GM23338 (cell line): ENCODE data around the gene CLCN2. TPM values are rescaled to one million over a fixed set of nuclear protein-coding genes. Genes with fewer than 3 reads are reported as not detected.

Source experiments
- ATAC-seq: fragments of 200-7000 bp; cut with Tn5 transposase; 3 replicates; pipeline ENCODE4 v1.9.1; 2020
- DNase-seq: peaks from one replicate; pipeline ENCODE4 v3.0.0-alpha.2; 2015; ENCODE audit warnings: low spot score
- H2AFZ ChIP-seq: fragments of 200-600 bp; sonication (generic); 2 replicates; pipeline ENCODE4 v1.8.0; 2016; ENCODE audit warnings: antibody characterized with exemption, mild to moderate bottlenecking, moderate library complexity
- H3F3A ChIP-seq: fragments of 200-600 bp; sonication (generic); replicated peaks from 2 replicates; pipeline ENCODE4 v1.8.0; 2017; ENCODE audit warnings: antibody characterized with exemption, mixed run types, low read depth
- H3K27ac ChIP-seq: fragments of 200-600 bp; sonication (generic); 2 replicates; pipeline ENCODE4 v1.6.1; 2016; ENCODE audit warnings: low read depth
- H3K27me3 ChIP-seq: fragments of 200-600 bp; sonication (generic); 2 replicates; pipeline ENCODE4 v1.8.0; 2016; ENCODE audit warnings: mild to moderate bottlenecking, mixed run types, moderate library complexity; ENCODE audit not compliant: insufficient read depth
- H3K36me3 ChIP-seq: fragments of 200-600 bp; sonication (generic); 2 replicates; pipeline ENCODE4 v1.8.0; 2016; ENCODE audit warnings: mild to moderate bottlenecking; ENCODE audit not compliant: insufficient read depth
- H3K4me1 ChIP-seq: fragments of 200-600 bp; sonication (generic); 2 replicates; pipeline ENCODE4 v1.8.0; 2016; ENCODE audit warnings: mild to moderate bottlenecking, moderate library complexity; ENCODE audit not compliant: insufficient read depth
- H3K4me2 ChIP-seq: fragments of 200-600 bp; sonication (generic); 2 replicates; pipeline ENCODE4 v1.7.1; 2017; ENCODE audit warnings: mixed run types
- H3K4me3 ChIP-seq: fragments of 200-600 bp; sonication (generic); 2 replicates; pipeline ENCODE4 v1.6.1; 2016; ENCODE audit warnings: mixed run types
- H3K79me2 ChIP-seq: fragments of 200-600 bp; sonication (generic); replicated peaks from 2 replicates; pipeline ENCODE4 v1.8.0; 2017; ENCODE audit warnings: mild to moderate bottlenecking; ENCODE audit not compliant: insufficient read depth
- H3K9me2 ChIP-seq: fragments of 200-600 bp; sonication (generic); 2 replicates; pipeline ENCODE4 v1.8.0; 2017; ENCODE audit not compliant: insufficient read depth
- H4K20me1 ChIP-seq: fragments of 200-600 bp; sonication (generic); replicated peaks from 2 replicates; pipeline ENCODE4 v1.8.0; 2017; ENCODE audit warnings: mild to moderate bottlenecking; ENCODE audit not compliant: insufficient read depth
- H3K27ac Mint-ChIP-seq: 2 replicates; pipeline ENCODE4 v1.8.0; 2020; ENCODE audit warnings: inconsistent platforms, mild to moderate bottlenecking, moderate library complexity, mixed read lengths
- H3K27me3 Mint-ChIP-seq: 3 replicates; pipeline ENCODE4 v1.8.0; 2022; ENCODE audit warnings: low read depth, mild to moderate bottlenecking, moderate library complexity, mixed read lengths, inconsistent platforms; ENCODE audit not compliant: insufficient read depth, poor library complexity
- H3K36me3 Mint-ChIP-seq: 3 replicates; pipeline ENCODE4 v1.8.0; 2021; ENCODE audit warnings: low read depth, mild to moderate bottlenecking, inconsistent platforms, moderate library complexity, mixed read lengths
- H3K4me1 Mint-ChIP-seq: 3 replicates; pipeline ENCODE4 v1.8.0; 2020; ENCODE audit warnings: mild to moderate bottlenecking, inconsistent platforms, mixed read lengths
- H3K4me3 Mint-ChIP-seq: 3 replicates; pipeline ENCODE4 v1.8.0; 2021; ENCODE audit warnings: moderate library complexity, mild to moderate bottlenecking, inconsistent platforms, mixed read lengths
- H3K9me3 Mint-ChIP-seq: 3 replicates; pipeline ENCODE4 v1.8.0; 2020; ENCODE audit warnings: moderate library complexity, mild to moderate bottlenecking, inconsistent platforms, mixed read lengths
- CREB1 ChIP-seq: fragments of 250-450 bp; sonication (Bioruptor Pico); IDR thresholded peaks from 2 replicates; pipeline ENCODE4 v1.5.0; 2020; ENCODE audit warnings: low read depth, mild to moderate bottlenecking, moderate library complexity
- ETS1 ChIP-seq: IDR thresholded peaks from 2 replicates; pipeline ENCODE4 v1.6.1; 2016; ENCODE audit warnings: antibody characterized with exemption
- EZH2 ChIP-seq: fragments of 200-600 bp; sonication (generic); IDR thresholded peaks from one replicate; pipeline ENCODE4 v1.8.0; 2017; ENCODE audit warnings: antibody characterized with exemption, mild to moderate bottlenecking, low read depth; ENCODE audit not compliant: unreplicated experiment
- EZH2phosphoT487 ChIP-seq: fragments of 200-600 bp; sonication (generic); IDR thresholded peaks from one replicate; pipeline ENCODE4 v1.8.1; 2018; ENCODE audit warnings: antibody characterized with exemption; ENCODE audit not compliant: unreplicated experiment
- JUNB ChIP-seq: IDR thresholded peaks from one replicate; pipeline ENCODE4 v1.6.1; 2016; ENCODE audit warnings: antibody characterized with exemption; ENCODE audit not compliant: unreplicated experiment
- NANOG ChIP-seq: IDR thresholded peaks from 2 replicates; pipeline ENCODE4 v1.6.1; 2016; ENCODE audit warnings: antibody characterized with exemption, borderline replicate concordance
- POLR2AphosphoS5 ChIP-seq: IDR thresholded peaks from 2 replicates; pipeline ENCODE4 v1.6.1; 2016; ENCODE audit warnings: antibody characterized with exemption, low read depth
- REST ChIP-seq: IDR thresholded peaks from one replicate; pipeline ENCODE4 v1.6.1; 2018; ENCODE audit warnings: antibody characterized with exemption; ENCODE audit not compliant: unreplicated experiment
- STAT1 ChIP-seq: IDR thresholded peaks from one replicate; pipeline ENCODE4 v1.6.1; 2016; ENCODE audit warnings: antibody characterized with exemption; ENCODE audit not compliant: unreplicated experiment
- ZNF114 ChIP-seq: fragments of 250-450 bp; sonication (Bioruptor Pico); IDR thresholded peaks from 2 replicates; pipeline ENCODE4 v1.5.0; 2020; ENCODE audit warnings: mild to moderate bottlenecking, moderate library complexity
- ZNF331 ChIP-seq: fragments of 250-450 bp; sonication (Bioruptor Pico); IDR thresholded peaks from 2 replicates; pipeline ENCODE4 v1.5.0; 2020; ENCODE audit warnings: low read depth, mild to moderate bottlenecking, moderate library complexity
- polyA plus RNA-seq: library from polyadenylated mRNA; unstranded; fragments of >200 nt; fragmentation: Nextera tagmentation; extraction: Ambion mirVana; gene quantifications from 2 replicates; pipeline ENCODE4 v1.2.1, GENCODE V29; 2016
- total RNA-seq: library from RNA; depleted of rRNA; stranded (reverse); fragments of >200 nt; shearing (Covaris generic); gene quantifications from 2 replicates; pipeline ENCODE4 v1.2.3, GENCODE V29; 2014
- TF ChIP-seq, protein P1 (sequence below), 2 experiments: fragments of 200-600 bp in 1 of 2; sonication (generic) in 1 of 2; conservative IDR thresholded peaks; 2 replicates each; pipeline versions ENCODE4 v1.5.1 to v1.6.1; 2016 to 2017; ENCODE audit warnings: antibody characterized with exemption in 2 of 2, low read depth in 2 of 2, mild to moderate bottlenecking in 2 of 2, moderate library complexity in 1 of 2
- TF ChIP-seq, protein P2 (sequence below): fragments of 250-450 bp; sonication (Bioruptor Pico); IDR thresholded peaks from 2 replicates; pipeline ENCODE4 v1.5.0; 2020; ENCODE audit warnings: mild to moderate bottlenecking, moderate library complexity

Gene CLCN2
- total and polyA plus RNA-seq, 2 experiments from 2014 or later, result 7.0 to 9.2 TPM

DNA sequence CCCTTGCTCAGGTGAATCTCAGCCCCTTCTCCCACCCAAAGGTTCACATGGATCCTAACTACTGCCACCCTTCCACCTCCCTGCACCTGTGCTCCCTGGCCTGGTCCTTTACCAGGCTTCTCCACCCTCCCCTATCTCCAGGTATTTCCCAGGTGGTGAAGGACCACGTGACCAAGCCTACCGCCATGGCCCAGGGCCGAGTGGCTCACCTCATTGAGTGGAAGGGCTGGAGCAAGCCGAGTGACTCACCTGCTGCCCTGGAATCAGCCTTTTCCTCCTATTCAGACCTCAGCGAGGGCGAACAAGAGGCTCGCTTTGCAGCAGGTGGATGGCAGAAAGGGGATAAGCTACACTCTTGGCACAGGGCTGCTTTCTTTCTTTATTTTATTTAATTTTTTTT lies 19.5 kb downstream of the CLCN2 start:
- no peak for ATAC-seq
- peaks cover 14% of the 10 kb centered on the region for H4K20me1 ChIP-seq
- no peaks in the 10 kb centered on the region for H3K27me3 ChIP-seq
- Mint-ChIP-seq H3K4me1 (peaks cover 43% of the 10 kb centered on the region), H3K27ac (no peak overlapping the region), H3K27me3 (peaks cover 25% of the 10 kb centered on the region), H3K36me3 (peaks cover 15% of the 10 kb centered on the region), H3K9me3 (peaks cover 3% of the 10 kb centered on the region; the same call in 1 of the 3 replicates), H3K4me3 (no peak overlapping the region)
- TF ChIP-seq EZH2, result no peak
- TF ChIP-seq ETS1, result no peak
- TF ChIP-seq STAT1, result no peak
- TF ChIP-seq, protein P1, sequence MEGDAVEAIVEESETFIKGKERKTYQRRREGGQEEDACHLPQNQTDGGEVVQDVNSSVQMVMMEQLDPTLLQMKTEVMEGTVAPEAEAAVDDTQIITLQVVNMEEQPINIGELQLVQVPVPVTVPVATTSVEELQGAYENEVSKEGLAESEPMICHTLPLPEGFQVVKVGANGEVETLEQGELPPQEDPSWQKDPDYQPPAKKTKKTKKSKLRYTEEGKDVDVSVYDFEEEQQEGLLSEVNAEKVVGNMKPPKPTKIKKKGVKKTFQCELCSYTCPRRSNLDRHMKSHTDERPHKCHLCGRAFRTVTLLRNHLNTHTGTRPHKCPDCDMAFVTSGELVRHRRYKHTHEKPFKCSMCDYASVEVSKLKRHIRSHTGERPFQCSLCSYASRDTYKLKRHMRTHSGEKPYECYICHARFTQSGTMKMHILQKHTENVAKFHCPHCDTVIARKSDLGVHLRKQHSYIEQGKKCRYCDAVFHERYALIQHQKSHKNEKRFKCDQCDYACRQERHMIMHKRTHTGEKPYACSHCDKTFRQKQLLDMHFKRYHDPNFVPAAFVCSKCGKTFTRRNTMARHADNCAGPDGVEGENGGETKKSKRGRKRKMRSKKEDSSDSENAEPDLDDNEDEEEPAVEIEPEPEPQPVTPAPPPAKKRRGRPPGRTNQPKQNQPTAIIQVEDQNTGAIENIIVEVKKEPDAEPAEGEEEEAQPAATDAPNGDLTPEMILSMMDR (conservative IDR thresholded peaks at IDR 0.05; ENCODE audit: low read depth in 2 of 2), result no peak
- no peak for TF ChIP-seq ZNF114
- TF ChIP-seq, protein P2, sequence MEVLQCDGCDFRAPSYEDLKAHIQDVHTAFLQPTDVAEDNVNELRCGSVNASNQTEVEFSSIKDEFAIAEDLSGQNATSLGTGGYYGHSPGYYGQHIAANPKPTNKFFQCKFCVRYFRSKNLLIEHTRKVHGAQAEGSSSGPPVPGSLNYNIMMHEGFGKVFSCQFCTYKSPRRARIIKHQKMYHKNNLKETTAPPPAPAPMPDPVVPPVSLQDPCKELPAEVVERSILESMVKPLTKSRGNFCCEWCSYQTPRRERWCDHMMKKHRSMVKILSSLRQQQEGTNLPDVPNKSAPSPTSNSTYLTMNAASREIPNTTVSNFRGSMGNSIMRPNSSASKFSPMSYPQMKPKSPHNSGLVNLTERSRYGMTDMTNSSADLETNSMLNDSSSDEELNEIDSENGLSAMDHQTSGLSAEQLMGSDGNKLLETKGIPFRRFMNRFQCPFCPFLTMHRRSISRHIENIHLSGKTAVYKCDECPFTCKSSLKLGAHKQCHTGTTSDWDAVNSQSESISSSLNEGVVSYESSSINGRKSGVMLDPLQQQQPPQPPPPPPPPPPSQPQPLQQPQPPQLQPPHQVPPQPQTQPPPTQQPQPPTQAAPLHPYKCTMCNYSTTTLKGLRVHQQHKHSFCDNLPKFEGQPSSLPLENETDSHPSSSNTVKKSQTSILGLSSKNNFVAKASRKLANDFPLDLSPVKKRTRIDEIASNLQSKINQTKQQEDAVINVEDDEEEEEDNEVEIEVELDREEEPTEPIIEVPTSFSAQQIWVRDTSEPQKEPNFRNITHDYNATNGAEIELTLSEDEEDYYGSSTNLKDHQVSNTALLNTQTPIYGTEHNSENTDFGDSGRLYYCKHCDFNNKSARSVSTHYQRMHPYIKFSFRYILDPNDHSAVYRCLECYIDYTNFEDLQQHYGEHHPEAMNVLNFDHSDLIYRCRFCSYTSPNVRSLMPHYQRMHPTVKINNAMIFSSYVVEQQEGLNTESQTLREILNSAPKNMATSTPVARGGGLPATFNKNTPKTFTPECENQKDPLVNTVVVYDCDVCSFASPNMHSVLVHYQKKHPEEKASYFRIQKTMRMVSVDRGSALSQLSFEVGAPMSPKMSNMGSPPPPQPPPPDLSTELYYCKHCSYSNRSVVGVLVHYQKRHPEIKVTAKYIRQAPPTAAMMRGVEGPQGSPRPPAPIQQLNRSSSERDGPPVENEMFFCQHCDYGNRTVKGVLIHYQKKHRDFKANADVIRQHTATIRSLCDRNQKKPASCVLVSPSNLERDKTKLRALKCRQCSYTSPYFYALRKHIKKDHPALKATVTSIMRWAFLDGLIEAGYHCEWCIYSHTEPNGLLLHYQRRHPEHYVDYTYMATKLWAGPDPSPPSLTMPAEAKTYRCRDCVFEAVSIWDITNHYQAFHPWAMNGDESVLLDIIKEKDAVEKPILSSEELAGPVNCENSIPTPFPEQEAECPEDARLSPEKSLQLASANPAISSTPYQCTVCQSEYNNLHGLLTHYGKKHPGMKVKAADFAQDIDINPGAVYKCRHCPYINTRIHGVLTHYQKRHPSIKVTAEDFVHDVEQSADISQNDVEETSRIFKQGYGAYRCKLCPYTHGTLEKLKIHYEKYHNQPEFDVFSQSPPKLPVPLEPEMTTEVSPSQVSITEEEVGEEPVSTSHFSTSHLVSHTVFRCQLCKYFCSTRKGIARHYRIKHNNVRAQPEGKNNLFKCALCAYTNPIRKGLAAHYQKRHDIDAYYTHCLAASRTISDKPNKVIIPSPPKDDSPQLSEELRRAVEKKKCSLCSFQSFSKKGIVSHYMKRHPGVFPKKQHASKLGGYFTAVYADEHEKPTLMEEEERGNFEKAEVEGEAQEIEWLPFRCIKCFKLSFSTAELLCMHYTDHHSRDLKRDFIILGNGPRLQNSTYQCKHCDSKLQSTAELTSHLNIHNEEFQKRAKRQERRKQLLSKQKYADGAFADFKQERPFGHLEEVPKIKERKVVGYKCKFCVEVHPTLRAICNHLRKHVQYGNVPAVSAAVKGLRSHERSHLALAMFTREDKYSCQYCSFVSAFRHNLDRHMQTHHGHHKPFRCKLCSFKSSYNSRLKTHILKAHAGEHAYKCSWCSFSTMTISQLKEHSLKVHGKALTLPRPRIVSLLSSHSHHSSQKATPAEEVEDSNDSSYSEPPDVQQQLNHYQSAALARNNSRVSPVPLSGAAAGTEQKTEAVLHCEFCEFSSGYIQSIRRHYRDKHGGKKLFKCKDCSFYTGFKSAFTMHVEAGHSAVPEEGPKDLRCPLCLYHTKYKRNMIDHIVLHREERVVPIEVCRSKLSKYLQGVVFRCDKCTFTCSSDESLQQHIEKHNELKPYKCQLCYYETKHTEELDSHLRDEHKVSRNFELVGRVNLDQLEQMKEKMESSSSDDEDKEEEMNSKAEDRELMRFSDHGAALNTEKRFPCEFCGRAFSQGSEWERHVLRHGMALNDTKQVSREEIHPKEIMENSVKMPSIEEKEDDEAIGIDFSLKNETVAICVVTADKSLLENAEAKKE (CRISPR knock-in tag), result no peak
- TF ChIP-seq JUNB, result no peak
- no peak for TF ChIP-seq ZNF331 (CRISPR knock-in tag)
- no peak for TF ChIP-seq CREB1
- TF ChIP-seq EZH2phosphoT487, result no peak
- TF ChIP-seq NANOG, result no peak
- no peak for TF ChIP-seq REST
- no peak for TF ChIP-seq POLR2AphosphoS5
- no peak overlapping the region for H2AFZ ChIP-seq
- peaks cover 12% of the 10 kb centered on the region; the same call in 1 of the 2 replicates for H3F3A ChIP-seq
- H3K79me2 ChIP-seq, result peaks cover 23% of the 10 kb centered on the region
- H3K9me2 ChIP-seq, result no peaks in the 10 kb centered on the region
- no peak for DNase-seq
- peaks cover 26% of the 10 kb centered on the region for H3K4me1 ChIP-seq
- no peaks in the 10 kb centered on the region for H3K36me3 ChIP-seq
- no peak overlapping the region for H3K4me3 ChIP-seq
- no peak overlapping the region for H3K27ac ChIP-seq
- no peak overlapping the region for H3K4me2 ChIP-seq
